OCI-LY1 (cell line): ENCODE measurements around the gene RAB2B.

Experiments
- EZH2 ChIP-seq: fragments of 200-600 bp; sonication (generic), shearing (Covaris generic); IDR thresholded peaks from 2 replicates; pipeline ENCODE4 v1.8.0; 2017; ENCODE audit warnings: borderline replicate concordance, mixed run types, mild to moderate bottlenecking, antibody characterized with exemption, low read length, moderate library complexity, mixed read lengths
- TF ChIP-seq, protein P1 (sequence below): fragments of 200-600 bp; sonication (generic), shearing (Covaris generic); IDR thresholded peaks from 2 replicates; pipeline ENCODE4 v1.5.1; 2017; ENCODE audit warnings: mild to moderate bottlenecking, antibody characterized with exemption, low read length, moderate library complexity, mixed read lengths

DNA sequence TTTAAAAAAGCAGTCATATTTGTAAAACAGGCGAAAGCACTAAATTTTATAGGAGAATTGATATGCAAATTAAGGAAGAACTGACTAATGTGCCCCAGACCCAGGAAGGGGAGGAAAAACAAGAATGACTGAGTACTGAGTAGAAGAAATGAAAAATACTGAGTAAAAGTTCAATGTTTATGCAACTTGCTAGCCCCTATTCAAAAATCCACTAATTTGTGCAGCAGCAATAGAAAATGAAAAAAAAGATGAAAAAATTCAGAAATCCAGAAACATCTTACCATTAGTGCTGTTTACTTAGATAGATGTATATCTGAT is 26.9 kb downstream of the RAB2B start:
- TF ChIP-seq EZH2: no peak
- TF ChIP-seq, protein P1, sequence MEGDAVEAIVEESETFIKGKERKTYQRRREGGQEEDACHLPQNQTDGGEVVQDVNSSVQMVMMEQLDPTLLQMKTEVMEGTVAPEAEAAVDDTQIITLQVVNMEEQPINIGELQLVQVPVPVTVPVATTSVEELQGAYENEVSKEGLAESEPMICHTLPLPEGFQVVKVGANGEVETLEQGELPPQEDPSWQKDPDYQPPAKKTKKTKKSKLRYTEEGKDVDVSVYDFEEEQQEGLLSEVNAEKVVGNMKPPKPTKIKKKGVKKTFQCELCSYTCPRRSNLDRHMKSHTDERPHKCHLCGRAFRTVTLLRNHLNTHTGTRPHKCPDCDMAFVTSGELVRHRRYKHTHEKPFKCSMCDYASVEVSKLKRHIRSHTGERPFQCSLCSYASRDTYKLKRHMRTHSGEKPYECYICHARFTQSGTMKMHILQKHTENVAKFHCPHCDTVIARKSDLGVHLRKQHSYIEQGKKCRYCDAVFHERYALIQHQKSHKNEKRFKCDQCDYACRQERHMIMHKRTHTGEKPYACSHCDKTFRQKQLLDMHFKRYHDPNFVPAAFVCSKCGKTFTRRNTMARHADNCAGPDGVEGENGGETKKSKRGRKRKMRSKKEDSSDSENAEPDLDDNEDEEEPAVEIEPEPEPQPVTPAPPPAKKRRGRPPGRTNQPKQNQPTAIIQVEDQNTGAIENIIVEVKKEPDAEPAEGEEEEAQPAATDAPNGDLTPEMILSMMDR: no peak
